K562 treated with DMSO at 1 percent for 12 hours (cell line): ENCODE data around the gene LRRC37A3. TPM values are rescaled to one million over a fixed set of nuclear protein-coding genes. Genes with fewer than 3 reads are reported as not detected.

ENCODE experiments used
- total RNA-seq: library from RNA; unstranded; fragments of 300-600 nt; gene quantifications from 2 replicates; pipeline ENCODE4 v1.2.3, GENCODE V29; 2022; ENCODE audit not compliant: insufficient read depth

Gene LRRC37A3
- total RNA-seq = 1.2 and 1.4 TPM in 2 replicates

DNA sequence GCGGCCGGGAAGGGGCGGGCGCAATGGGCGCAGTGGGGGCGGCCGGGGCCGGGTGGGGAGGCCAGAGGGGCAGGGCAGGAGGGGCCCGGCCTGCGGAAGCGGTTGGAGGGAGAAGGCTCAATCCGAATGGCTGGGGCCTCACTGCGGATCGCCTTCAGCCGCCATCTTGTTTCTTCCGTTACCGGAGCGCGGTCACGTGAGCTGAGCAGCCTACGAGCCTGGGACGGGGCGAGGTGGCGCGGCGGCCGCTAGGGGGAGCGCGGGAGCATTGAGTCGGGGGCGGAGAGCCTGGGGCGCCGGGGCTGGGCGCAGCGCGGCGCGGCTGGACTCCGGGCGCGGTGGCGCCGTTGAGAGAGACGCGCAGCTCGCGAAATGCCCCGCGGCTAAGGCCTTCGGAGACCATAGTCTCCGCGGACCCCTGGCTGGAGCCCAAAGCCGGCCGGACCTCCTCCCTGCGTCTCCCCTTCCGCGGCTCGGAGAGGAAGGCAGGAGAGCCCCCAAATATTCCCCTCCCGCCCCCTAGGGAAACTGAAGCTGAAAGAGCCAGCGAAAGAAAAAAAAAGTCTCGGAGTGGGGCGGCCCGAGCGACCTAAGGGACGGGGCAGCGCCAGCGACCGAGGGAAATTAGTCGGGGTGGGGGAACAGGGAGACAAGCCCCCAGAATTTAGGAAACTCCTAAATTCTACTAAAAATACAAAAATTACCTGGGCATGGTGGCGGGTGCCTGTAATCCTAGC lies at the start of gene LRRC37A3:
LRRC37A3 (minus strand) TSS at position 190 of the 737 bp plus-strand sequence. CDS start 22,221 bp downstream, outside the sequence.

Other genes with a start within 250 kb of the LRRC37A3 start
- gene GNA13, start 137.3 kb upstream of the LRRC37A3 start, total RNA-seq = 8.0 and 29.3 TPM in 2 replicates
- 0.90 and 1.3 TPM in 2 replicates for gene RGS9, start 217.9 kb upstream of the LRRC37A3 start, total RNA-seq